GM12891 (cell line): Measurements from ENCODE around the gene IQGAP2.

ENCODE experiments used
- POLR2A ChIP-seq: IDR thresholded peaks from 2 replicates; pipeline ENCODE4 v1.6.1; 2011; ENCODE audit warnings: low read depth, low read length, control low read depth
- POLR2AphosphoS5 ChIP-seq: IDR thresholded peaks from 2 replicates; pipeline ENCODE4 v1.6.1; 2011; ENCODE audit warnings: low read depth, low read length, control low read depth
- POU2F2 ChIP-seq: IDR thresholded peaks from 2 replicates; pipeline ENCODE4 v1.6.1; 2011; ENCODE audit warnings: low read depth, mild to moderate bottlenecking, control low read depth, low read length, moderate library complexity
- SPI1 ChIP-seq: IDR thresholded peaks from 2 replicates; pipeline ENCODE4 v1.6.1; 2011; ENCODE audit warnings: low read depth, low read length, control low read depth
- TAF1 ChIP-seq: IDR thresholded peaks from 2 replicates; pipeline ENCODE4 v1.6.1; 2011; ENCODE audit warnings: low read depth, low read length, control low read depth

DNA sequence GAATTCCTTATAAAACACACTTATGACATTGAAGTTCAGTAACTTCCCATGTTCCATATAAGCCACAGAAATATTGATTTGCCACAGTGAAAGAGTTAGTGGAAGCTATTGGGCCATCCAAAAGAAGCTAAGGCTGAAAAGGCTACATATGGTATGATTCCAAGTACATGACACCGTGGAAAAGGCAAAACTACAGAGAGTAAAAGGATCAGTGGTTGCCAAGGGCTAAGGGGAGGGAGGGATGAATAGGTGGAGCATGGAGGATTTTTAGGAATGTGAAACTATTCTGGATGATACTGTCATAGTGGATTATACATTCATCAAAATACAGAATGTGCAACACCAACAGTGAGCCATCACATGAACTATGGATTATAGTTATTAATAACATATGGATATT is 110.4 kb downstream of the IQGAP2 start:
- no peak for TF ChIP-seq POLR2A
- no peak for TF ChIP-seq POLR2AphosphoS5
- TF ChIP-seq TAF1, result no peak
- TF ChIP-seq POU2F2, result no peak
- no peak for TF ChIP-seq SPI1
